Dendritic cell treated with granulocyte-macrophage colony-stimulating factor and Interleukin-4, amounts not matched to agents 40 ng/mL and 50 ng/mL, for 4 days (primary cell): ENCODE results near the gene MACROD2.
A peak's percentile ranks its signal among the peaks of the same experiment; 100 is the strongest.

Source experiments
- H3K27ac Mint-ChIP-seq: one replicate; pipeline ENCODE4 v1.8.0; 2022; ENCODE audit warnings: mild to moderate bottlenecking, mixed read lengths
- H3K27me3 Mint-ChIP-seq: one replicate; pipeline ENCODE4 v1.8.0; 2022; ENCODE audit warnings: mild to moderate bottlenecking, mixed read lengths
- H3K36me3 Mint-ChIP-seq: one replicate; pipeline ENCODE4 v1.8.0; 2022; ENCODE audit warnings: low read depth, mixed read lengths
- H3K4me1 Mint-ChIP-seq: one replicate; pipeline ENCODE4 v1.8.0; 2022; ENCODE audit warnings: low read depth, mixed read lengths
- H3K4me3 Mint-ChIP-seq: one replicate; pipeline ENCODE4 v1.8.0; 2022; ENCODE audit warnings: mild to moderate bottlenecking, moderate library complexity, mixed read lengths
- H3K9me3 Mint-ChIP-seq: one replicate; pipeline ENCODE4 v1.8.0; 2022; ENCODE audit warnings: mixed read lengths
- intact Hi-C: fragments of 100-400 bp; cut with micrococcal nuclease; formaldehyde crosslinking; loops from one replicate; pipeline ENCODE4 v1.15.0; 2022

The MACROD2 gene

DNA sequence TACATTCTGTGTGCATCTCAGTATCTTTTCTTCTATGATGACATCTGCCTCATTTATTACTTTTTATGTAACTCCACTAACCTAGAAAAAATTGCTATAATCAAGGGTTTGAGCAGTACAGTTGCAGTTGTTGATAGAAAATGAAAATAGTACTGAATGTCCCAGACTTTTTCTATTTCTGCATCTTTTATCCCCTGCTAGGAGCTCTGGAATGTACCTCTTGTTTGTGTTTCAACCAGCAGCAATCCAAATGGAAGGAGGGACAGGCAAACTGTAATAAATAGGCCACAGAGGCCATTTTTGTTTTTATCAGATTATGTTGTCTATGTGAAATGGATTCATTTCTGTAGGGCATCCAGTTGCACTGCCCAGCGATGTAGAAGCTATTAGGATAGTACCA lies 2041.0 kb downstream of the MACROD2 start:
- Mint-ChIP-seq H3K27ac (no peak overlapping the region), H3K4me3 (no peak overlapping the region), H3K36me3 (no peaks in the 10 kb centered on the region), H3K27me3 (no peaks in the 10 kb centered on the region), H3K4me1 (peaks cover 16% of the 10 kb centered on the region), H3K9me3 (no peaks in the 10 kb centered on the region)
- intact Hi-C loops, result no loop called here

DNA sequence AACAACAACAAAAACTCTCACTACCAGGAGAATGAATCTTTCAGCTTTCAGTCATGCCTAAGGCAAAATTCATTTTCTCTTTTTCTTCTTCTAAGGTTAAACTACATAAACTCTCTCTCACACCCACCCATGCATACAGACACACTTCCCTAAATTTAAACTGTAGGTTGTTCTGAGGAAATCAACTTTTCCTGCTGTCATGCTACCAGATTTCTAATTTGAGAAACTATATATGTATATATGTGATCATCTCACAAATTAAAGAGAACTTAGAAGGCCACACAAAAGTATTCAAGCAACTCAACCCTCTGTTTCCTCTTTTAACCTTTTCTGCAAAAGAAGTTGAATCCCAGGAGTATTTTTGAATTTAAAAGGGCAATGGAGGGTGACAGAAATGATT lies 2045.4 kb downstream of the MACROD2 start:
- intact Hi-C loops, result no loop called here
- Mint-ChIP-seq H3K4me3 (no peak overlapping the region), H3K4me1 (peaks cover 27% of the 10 kb centered on the region), H3K27ac (peak overlapping the region; percentile 71), H3K36me3 (no peaks in the 10 kb centered on the region), H3K9me3 (no peaks in the 10 kb centered on the region), H3K27me3 (no peaks in the 10 kb centered on the region)

DNA sequence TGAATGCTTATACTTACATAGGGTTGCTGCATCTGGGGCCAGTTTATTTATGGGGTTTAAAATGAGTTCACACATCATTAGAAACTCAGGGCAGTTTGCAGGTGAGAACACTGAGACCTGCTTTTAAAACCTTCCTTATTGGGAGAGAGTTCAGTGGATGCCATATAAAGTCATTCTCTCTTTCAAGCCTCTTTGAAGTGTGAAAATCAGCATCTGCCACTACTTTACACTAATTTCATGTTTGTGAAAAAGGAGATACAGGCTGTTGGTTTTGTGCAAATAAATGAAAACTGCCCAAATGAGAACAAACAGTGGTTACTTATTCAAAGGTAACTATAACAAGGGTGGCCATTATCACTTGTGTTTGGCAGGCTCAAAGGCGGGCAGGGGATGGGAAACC lies 2047.4 kb downstream of the MACROD2 start:
- Mint-ChIP-seq H3K4me3 (no peak overlapping the region), H3K36me3 (no peaks in the 10 kb centered on the region), H3K9me3 (no peaks in the 10 kb centered on the region), H3K27me3 (no peaks in the 10 kb centered on the region), H3K4me1 (peaks cover 27% of the 10 kb centered on the region), H3K27ac (no peak overlapping the region)
- intact Hi-C loops, result no loop called here

DNA sequence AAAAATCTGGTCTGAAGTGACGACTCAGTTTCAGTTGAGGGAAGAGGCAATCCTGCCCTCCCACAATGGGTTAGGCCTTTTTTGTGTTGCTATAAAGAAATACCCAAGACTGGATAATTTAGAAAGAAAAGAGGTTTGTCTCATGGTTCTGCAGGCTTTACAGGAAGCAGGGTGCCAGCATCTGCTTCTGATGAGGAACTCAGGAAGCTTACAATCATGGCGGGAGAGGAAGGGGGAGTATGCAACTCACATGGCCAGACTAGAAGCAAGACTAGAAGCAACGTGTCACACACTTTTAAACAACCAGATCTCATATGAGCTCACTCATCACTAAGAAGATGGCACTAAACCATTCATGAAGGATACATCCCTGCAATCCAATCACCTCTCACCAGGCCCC lies 2048.6 kb downstream of the MACROD2 start:
- Mint-ChIP-seq H3K27ac (no peak overlapping the region), H3K27me3 (no peaks in the 10 kb centered on the region), H3K36me3 (no peaks in the 10 kb centered on the region), H3K4me1 (peaks cover 27% of the 10 kb centered on the region), H3K4me3 (no peak overlapping the region), H3K9me3 (no peaks in the 10 kb centered on the region)
- intact Hi-C loops, result no loop called here

DNA sequence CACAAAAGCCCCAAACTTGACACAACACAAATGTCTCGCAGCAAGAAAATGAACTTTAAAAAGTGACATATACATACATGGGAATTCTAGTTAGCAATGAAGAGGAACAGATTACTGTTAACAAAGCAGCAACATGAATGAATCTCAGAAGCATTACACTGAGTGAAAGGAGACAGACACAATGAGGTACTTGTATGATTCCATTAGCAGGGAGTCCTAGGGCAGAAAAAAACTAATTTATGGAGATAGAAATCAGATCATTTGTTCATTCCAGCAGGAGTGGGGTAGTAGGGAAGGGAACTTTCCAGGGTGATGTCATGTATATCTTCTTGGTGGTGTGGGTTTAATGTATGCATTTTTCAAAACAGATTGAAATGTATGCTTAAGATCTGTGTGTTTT lies 2053.6 kb downstream of the MACROD2 start:
- no peaks in the 10 kb centered on the region for H3K9me3 Mint-ChIP-seq
- intact Hi-C loops, result no loop called here
- H3K27me3 Mint-ChIP-seq, result no peaks in the 10 kb centered on the region
- no peak overlapping the region for H3K27ac Mint-ChIP-seq
- H3K36me3 Mint-ChIP-seq, result no peaks in the 10 kb centered on the region
- H3K4me1 Mint-ChIP-seq, result no peaks in the 10 kb centered on the region
- no peak overlapping the region for H3K4me3 Mint-ChIP-seq

DNA sequence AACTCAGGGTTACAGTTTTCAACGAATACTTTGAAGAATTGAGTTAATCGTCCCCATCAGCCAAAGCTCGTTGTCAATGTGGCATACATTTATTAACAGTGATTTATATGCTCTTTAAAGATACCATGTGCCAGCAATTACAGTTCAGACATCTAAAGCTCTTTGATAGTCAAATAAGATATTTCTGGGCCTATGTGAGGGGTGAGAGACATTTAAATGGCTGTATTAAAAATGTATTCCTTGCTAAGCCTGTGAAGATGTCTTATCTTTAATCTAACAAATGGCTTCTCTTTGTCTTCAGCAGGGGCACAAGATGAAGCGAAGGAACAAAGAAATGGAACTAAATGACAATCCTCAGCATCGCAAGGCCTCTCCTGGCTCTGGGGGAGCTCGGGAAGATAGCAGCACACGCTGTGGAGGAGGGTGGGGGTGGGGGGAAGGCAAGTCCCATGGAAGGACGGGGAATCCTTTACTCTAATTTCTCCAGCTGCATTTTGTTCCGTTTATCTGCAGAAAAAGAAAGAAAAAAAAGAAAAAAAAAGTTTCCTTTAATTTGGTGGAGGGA lies 2054.3 kb downstream of the MACROD2 start:
- H3K27me3 Mint-ChIP-seq, result no peaks in the 10 kb centered on the region
- no peak overlapping the region for H3K4me3 Mint-ChIP-seq

DNA sequence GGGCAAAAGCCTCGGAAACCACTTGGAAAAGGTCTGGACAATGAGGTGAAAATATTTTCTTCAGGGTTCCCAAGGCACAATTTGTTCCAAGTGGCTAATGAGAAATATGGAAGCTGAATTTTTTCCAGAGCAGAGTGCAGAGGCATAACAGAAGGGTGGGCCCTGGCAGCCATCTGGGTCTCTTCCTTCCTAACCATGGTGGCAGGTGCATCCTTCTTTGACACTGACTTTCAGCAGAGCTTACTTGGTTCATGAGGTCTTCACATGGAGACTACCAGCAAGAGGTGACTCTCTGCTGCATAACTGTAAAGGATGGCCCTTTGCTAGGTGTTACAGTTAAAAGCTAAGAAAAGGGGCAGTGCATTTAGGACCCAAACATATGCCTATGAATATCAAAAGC lies 2055.1 kb downstream of the MACROD2 start:
- Mint-ChIP-seq H3K27ac (no peak overlapping the region), H3K9me3 (no peaks in the 10 kb centered on the region), H3K4me3 (no peak overlapping the region), H3K4me1 (peaks cover 6% of the 10 kb centered on the region), H3K36me3 (no peaks in the 10 kb centered on the region), H3K27me3 (no peaks in the 10 kb centered on the region)
- intact Hi-C loops, result no loop called here

More for the DNA sequence above, 2054.3 kb downstream of the MACROD2 start:
- intact Hi-C loops, result no loop called here
- Mint-ChIP-seq H3K27ac (no peak overlapping the region), H3K36me3 (no peaks in the 10 kb centered on the region), H3K4me1 (no peaks in the 10 kb centered on the region), H3K9me3 (no peaks in the 10 kb centered on the region)

DNA sequence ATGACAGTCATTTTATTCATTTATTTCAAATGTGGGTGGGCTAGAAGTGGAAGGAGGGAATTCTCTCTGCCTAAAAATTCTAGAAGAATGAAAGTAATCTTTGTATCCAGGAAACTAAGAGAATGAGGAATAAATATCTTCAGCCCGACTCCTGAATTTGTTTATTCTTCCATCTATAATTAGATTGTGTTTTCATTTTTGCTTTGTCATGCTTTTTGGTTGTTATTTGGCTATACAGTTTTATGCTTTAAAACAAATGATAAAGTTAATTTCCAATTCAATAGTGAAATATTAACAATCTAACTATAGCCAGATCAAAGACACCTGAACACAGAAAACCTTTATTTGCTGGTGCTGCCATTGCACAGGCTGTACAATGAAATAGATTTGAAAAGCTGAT lies 2056.7 kb downstream of the MACROD2 start:
- Mint-ChIP-seq H3K27me3 (no peaks in the 10 kb centered on the region), H3K4me1 (peaks cover 8% of the 10 kb centered on the region), H3K9me3 (no peaks in the 10 kb centered on the region), H3K4me3 (no peak overlapping the region), H3K27ac (no peak overlapping the region), H3K36me3 (no peaks in the 10 kb centered on the region)
- intact Hi-C loops, result no loop called here

DNA sequence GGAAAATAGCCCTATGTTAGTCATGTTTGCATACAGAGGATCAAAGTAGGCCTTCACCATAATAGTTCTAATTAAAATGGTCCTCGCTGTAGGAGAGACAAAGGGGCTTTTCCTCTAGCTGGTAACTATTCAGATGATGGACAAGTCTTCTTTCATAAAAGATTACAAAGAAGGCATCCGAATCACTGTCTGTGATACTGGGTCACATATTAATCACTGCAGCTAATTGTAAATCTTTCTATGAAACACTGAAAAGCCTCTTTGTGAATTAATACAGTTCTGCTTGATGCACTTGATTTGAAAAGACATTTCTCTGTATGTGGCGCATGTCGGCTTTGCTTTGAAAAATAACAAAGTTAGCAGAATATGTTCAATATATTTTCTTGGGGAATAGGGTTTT lies 2057.1 kb downstream of the MACROD2 start:
- H3K27me3 Mint-ChIP-seq, result no peaks in the 10 kb centered on the region
- no peaks in the 10 kb centered on the region for H3K36me3 Mint-ChIP-seq
- no peaks in the 10 kb centered on the region for H3K9me3 Mint-ChIP-seq
- no peak overlapping the region for H3K4me3 Mint-ChIP-seq
- no peak overlapping the region for H3K27ac Mint-ChIP-seq
- intact Hi-C loops, result no loop called here
- peaks cover 8% of the 10 kb centered on the region for H3K4me1 Mint-ChIP-seq

DNA sequence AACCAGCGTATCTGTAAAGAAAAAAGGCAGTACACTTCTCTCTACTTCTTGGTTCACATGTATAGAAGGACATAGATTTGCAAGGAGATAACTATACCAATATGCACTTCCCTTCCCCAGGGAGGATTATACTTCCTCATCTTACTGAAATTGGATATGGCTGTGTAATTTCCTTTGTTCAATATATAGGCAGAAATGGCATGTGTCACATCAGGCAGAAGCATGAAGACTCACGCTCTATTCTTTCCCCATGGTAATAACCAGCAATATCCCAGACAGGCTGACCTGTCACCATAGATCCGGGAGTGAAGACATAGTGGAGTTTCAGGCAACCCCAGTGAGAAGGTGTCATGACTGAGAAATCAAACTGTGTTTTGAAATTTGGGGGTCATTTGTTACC lies 2059.7 kb downstream of the MACROD2 start:
- no peaks in the 10 kb centered on the region for H3K9me3 Mint-ChIP-seq
- H3K4me3 Mint-ChIP-seq, result no peak overlapping the region
- H3K27me3 Mint-ChIP-seq, result no peaks in the 10 kb centered on the region
- intact Hi-C loops, result no loop called here
- peaks cover 12% of the 10 kb centered on the region for H3K4me1 Mint-ChIP-seq
- H3K36me3 Mint-ChIP-seq, result no peaks in the 10 kb centered on the region
- H3K27ac Mint-ChIP-seq, result no peak overlapping the region

DNA sequence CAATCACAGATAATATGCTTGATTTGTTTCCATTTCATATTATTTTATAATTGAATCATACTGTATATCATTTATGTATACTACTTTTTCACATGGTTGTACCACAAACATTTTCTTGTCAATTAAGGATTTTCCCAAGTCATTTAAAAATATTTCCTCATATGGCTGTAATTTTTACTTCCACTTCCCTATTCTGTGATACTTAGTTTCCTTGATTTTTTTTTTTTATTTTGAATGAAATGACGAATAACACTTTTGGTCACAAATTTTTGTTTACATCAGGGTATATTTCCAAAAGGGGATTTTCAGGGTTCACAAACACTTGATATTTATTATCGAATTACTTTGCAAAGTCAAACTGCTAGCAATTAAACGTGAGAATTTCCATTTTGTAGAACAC lies 2062.3 kb downstream of the MACROD2 start:
- Mint-ChIP-seq H3K4me3 (no peak overlapping the region), H3K27ac (no peak overlapping the region), H3K27me3 (no peaks in the 10 kb centered on the region), H3K36me3 (no peaks in the 10 kb centered on the region), H3K9me3 (no peaks in the 10 kb centered on the region), H3K4me1 (peaks cover 14% of the 10 kb centered on the region)
- intact Hi-C loops, result no loop called here

DNA sequence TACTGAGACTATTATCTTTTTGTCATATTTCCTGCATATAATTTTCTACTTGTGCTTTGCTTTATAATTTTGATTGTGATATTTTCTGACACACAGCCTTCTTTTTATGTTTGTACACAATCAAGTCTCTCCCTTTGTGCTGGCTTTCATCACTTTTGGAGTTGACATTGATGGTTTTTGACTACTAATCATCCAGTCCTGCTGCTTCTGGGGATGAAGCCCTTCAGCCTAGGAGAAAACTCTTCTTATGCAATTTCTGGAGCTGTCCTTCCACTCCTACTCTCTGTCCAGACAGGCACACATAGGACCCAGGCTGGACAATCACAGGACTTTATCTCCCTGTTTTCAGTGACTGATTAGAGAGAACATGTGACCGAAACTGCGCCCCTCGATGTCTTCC lies 2063.0 kb downstream of the MACROD2 start:
- Mint-ChIP-seq H3K27ac (no peak overlapping the region), H3K27me3 (no peaks in the 10 kb centered on the region), H3K9me3 (no peaks in the 10 kb centered on the region), H3K36me3 (no peaks in the 10 kb centered on the region), H3K4me3 (no peak overlapping the region), H3K4me1 (peaks cover 20% of the 10 kb centered on the region)
- intact Hi-C loops, result no loop called here

DNA sequence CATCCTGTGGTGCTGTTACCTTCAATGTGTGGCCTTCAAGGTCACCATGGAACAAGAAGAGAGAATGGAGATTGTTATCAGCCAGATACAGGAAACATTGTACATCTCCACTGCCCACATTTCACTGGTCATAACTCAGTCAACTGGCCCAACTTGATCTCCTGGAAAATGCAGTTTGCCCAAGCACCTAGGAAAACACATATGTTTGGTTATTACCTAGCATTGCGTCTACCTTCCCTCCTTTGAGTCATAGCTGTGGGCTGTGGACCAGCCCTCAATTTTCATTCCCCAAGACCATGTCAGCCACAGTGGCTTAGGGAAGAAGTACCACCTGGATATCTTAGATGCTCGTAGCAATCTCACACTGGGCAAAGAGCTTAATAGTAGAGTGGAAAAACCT lies 2064.5 kb downstream of the MACROD2 start:
- no peak overlapping the region for H3K4me3 Mint-ChIP-seq
- intact Hi-C loops, result no loop called here

DNA sequence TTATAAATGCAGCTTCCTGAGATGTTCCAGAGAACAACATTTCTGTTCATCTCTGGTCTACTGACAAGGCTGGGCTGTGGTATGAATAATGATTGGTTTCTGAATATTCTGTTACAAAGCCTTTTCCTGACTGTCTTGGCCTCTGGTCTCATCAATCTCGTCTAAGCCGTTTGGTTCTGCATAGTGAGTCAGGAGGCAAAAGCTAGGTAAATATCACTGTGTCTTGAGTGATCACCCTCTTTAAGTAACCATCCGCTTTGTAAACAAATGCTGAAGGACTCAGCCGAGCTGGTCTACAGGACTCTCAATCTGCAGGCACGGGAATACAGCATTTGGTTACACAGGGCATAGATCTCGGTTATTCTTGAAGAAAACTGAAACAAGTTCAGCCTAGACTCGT lies 2066.0 kb downstream of the MACROD2 start:
- no peaks in the 10 kb centered on the region for H3K27me3 Mint-ChIP-seq
- H3K27ac Mint-ChIP-seq, result no peak overlapping the region
- no peaks in the 10 kb centered on the region for H3K9me3 Mint-ChIP-seq
- H3K4me3 Mint-ChIP-seq, result no peak overlapping the region
- peaks cover 17% of the 10 kb centered on the region for H3K4me1 Mint-ChIP-seq
- intact Hi-C loops, result no loop called here
- no peaks in the 10 kb centered on the region for H3K36me3 Mint-ChIP-seq

More for the DNA sequence above, 2064.5 kb downstream of the MACROD2 start:
- H3K27me3 Mint-ChIP-seq, result no peaks in the 10 kb centered on the region
- H3K9me3 Mint-ChIP-seq, result no peaks in the 10 kb centered on the region
- H3K36me3 Mint-ChIP-seq, result no peaks in the 10 kb centered on the region
- H3K4me1 Mint-ChIP-seq, result peaks cover 24% of the 10 kb centered on the region
- H3K27ac Mint-ChIP-seq, result no peak overlapping the region
